ENCODE results near the gene SLC27A3. TPM values are rescaled to one million over a fixed set of nuclear protein-coding genes. Genes with fewer than 3 reads are reported as not detected.

SLC27A3 gene
- total RNA-seq, 1 donor from 2014 or later = 10.8 TPM

GRCh38 chr1:153827168-153827964 lies 52.2 kb downstream of the SLC27A3 start:
- Mint-ChIP-seq H3K27ac (no peak overlapping the region), H3K27me3 (ENCODE audit: insufficient read depth) (no peaks in the 10 kb centered on the region), H3K36me3 (ENCODE audit: low read depth) (peaks cover 17% of the 10 kb centered on the region), H3K9me3 (no peaks in the 10 kb centered on the region), H3K4me3 (no peak overlapping the region), H3K4me1 (ENCODE audit: low read depth) (peaks cover 4% of the 10 kb centered on the region)
- intact Hi-C loops (cut with micrococcal nuclease) = no loop called here
- DNase-seq (ENCODE audit: low spot score) = no peak

Other genes with a start within 250 kb of the SLC27A3 start
- gene S100A6, start 239.4 kb upstream of the SLC27A3 start, total RNA-seq = 154 and 159 TPM in 2 replicates
- gene S100A5, start 234.5 kb upstream of the SLC27A3 start, total RNA-seq = 1.3 and 1.6 TPM in 2 replicates
- gene S100A4, start 229.6 kb upstream of the SLC27A3 start, total RNA-seq = 165 and 167 TPM in 2 replicates
- gene S100A3, start 226.1 kb upstream of the SLC27A3 start, total RNA-seq = not detected in 2 replicates
- gene S100A2, start 209.6 kb upstream of the SLC27A3 start, total RNA-seq = 0.21 and 1.1 TPM in 2 replicates
- not detected in 2 replicates for gene S100A16, start 162.3 kb upstream of the SLC27A3 start, total RNA-seq
- gene S100A14, start 159.1 kb upstream of the SLC27A3 start, total RNA-seq = 0.16 TPM in 1 of 2 replicates, not detected in the other
- gene S100A13, start 147.9 kb upstream of the SLC27A3 start, total RNA-seq = 2.5 and 5.1 TPM in 2 replicates
- not detected in 2 replicates for gene S100A1, start 147.0 kb upstream of the SLC27A3 start, total RNA-seq
- gene CHTOP, start 141.3 kb upstream of the SLC27A3 start, total RNA-seq = 101 and 105 TPM in 2 replicates
- gene SNAPIN, start 116.7 kb upstream of the SLC27A3 start, total RNA-seq = 31.1 and 35.4 TPM in 2 replicates
- 354 and 366 TPM in 2 replicates for gene ILF2, start 104.4 kb upstream of the SLC27A3 start, total RNA-seq
- gene NPR1, start 96.7 kb upstream of the SLC27A3 start, total RNA-seq = 0.05 and 0.07 TPM in 2 replicates
- 57.0 and 57.3 TPM in 2 replicates for gene INTS3, start 47.4 kb upstream of the SLC27A3 start, total RNA-seq
- gene GATAD2B, start 147.6 kb downstream of the SLC27A3 start, total RNA-seq = 69.1 and 70.4 TPM in 2 replicates
- gene DENND4B, start 171.3 kb downstream of the SLC27A3 start, total RNA-seq = 128 and 133 TPM in 2 replicates
- 62.8 and 76.4 TPM in 2 replicates for gene CRTC2, start 183.2 kb downstream of the SLC27A3 start, total RNA-seq
- gene SLC39A1, start 188.1 kb downstream of the SLC27A3 start, total RNA-seq = 75.4 and 76.1 TPM in 2 replicates
- gene CREB3L4, start 192.5 kb downstream of the SLC27A3 start, total RNA-seq = 8.1 and 9.8 TPM in 2 replicates
- 198 and 213 TPM in 2 replicates for gene JTB, start 202.3 kb downstream of the SLC27A3 start, total RNA-seq
- gene RAB13, start 210.9 kb downstream of the SLC27A3 start, total RNA-seq = 2.2 and 3.3 TPM in 2 replicates
- 1,226 and 1,349 TPM in 2 replicates for gene RPS27, start 215.4 kb downstream of the SLC27A3 start, total RNA-seq

All from activated T-helper 1 cell treated with anti-CD3 and anti-CD28 coated beads, Interleukin-12 subunit alpha, Interleukin-12 subunit beta, Interleukin-2, Interleukin-4 antibody, amounts not matched to agents 30 ng/mL and 10 ng/mL and 1 ng/mL, durations not matched to agents 14 hours and 24 hours and 36 hours (primary cell).